Measurements from ENCODE around the gene AOPEP. TPM values are rescaled to one million over a fixed set of nuclear protein-coding genes. Genes with fewer than 3 reads are reported as not detected.

Gene AOPEP
- total and polyA plus RNA-seq, 2 donors (not counting 3 experiments of a cell fraction or from before 2014, with no cell fraction given): 20.2 to 41.6 TPM

DNA sequence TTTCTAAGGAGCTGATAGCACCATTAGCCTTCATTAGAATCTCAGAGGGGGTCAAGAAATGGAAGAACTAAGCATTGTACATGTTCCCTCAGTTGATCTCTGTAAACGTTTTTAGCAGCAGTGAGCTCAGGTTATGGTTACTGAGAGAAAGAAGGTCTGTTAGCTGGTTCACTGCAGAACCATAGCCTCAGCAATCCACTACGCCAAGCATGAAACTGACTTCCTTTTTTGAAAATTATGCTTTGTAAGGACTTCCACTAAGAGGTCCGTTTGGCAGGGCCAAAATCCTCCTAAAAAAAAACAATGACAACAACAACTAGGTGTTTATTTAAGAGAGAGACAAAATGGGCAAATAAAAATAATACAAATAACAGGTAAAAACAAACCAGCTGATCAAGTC lies 273.3 kb downstream of the AOPEP start:
- CTCF ChIA-PET: interaction anchor here (1.7 to 1.8 kb wide), 2 partner anchors 26 to 216 kb away, joined by 5 read pairs; no protein-coding TSS in a partner anchor
- no TSS peak for BruUV-seq (replicated peaks)
- H3K9me1 ChIP-seq (replicated peaks; ENCODE audit: control insufficient read depth, extremely low read depth, insufficient read depth, low read length): no peaks in the 10 kb centered on the region

More for the DNA sequence above, 273.3 kb downstream of the AOPEP start:
- Histone ChIP-seq H4K20me1 (replicated peaks; ENCODE audit: control insufficient read depth, extremely low read depth, insufficient read depth, low read length) (no peaks in the 10 kb centered on the region), H3K79me2 (ENCODE audit: control insufficient read depth, insufficient read depth, low read length) (no peaks in the 10 kb centered on the region), H3K27ac (ENCODE audit: insufficient read depth, low read depth, low read length) (no peak overlapping the region), H3K36me3 (ENCODE audit: control insufficient read depth in 2 of 2, extremely low read depth in 1 of 2, insufficient read depth in 2 of 2, low read length in 2 of 2) (no peaks in the 10 kb centered on the region), H3K27me3 (ENCODE audit: control insufficient read depth in 2 of 2, insufficient read depth in 2 of 2, low read length in 2 of 2) (no peaks in the 10 kb centered on the region), H3K4me1 (ENCODE audit: control insufficient read depth, extremely low read depth, insufficient read depth, low read length) (peaks cover 33% of the 10 kb centered on the region), H3K9ac (replicated peaks; ENCODE audit: extremely low read depth, insufficient read depth, low read length) (no peak overlapping the region), H3K9me3 (replicated peaks; ENCODE audit: control insufficient read depth, insufficient read depth, low read length) (no peaks in the 10 kb centered on the region), H3K4me2 (ENCODE audit: insufficient read depth, low read length) (no peak overlapping the region), H2AFZ (ENCODE audit: low read depth, low read length) (no peak overlapping the region), H3K4me3 (replicated peaks in 1 of 3; ENCODE audit: insufficient read depth in 1 of 3, low read depth in 1 of 3, low read length in 3 of 3) (no peak overlapping the region)
- intact Hi-C loops (cut with micrococcal nuclease) (no loop called here), dilution Hi-C loops (cut with MboI; ENCODE audit: extremely low pct_ligation_motif_present, low sequenced_read_pairs) (no loop called here)
- DNase-seq (ENCODE audit: low read depth, low spot score) (no peak), FAIRE-seq (no peak)
- POLR2A ChIA-PET: no interaction called here
- TF ChIP-seq POLR2A (IDR thresholded peaks at IDR 0.05; ENCODE audit: low read depth, low read length) (no peak), EZH2 (IDR thresholded peaks at IDR 0.05; ENCODE audit: borderline replicate concordance, low read depth, low read length, severe bottlenecking) (no peak), GATA2 (IDR thresholded peaks at IDR 0.05; ENCODE audit: insufficient read depth, insufficient read length, low read depth, low read length) (no peak), POLR2AphosphoS5 (IDR thresholded peaks at IDR 0.05; ENCODE audit: insufficient read depth, low read depth, low read length) (no peak), MYC (IDR thresholded peaks at IDR 0.05; ENCODE audit: low read depth, low read length) (no peak), JUN (IDR thresholded peaks at IDR 0.05; ENCODE audit: borderline replicate concordance, insufficient read depth, insufficient read length, low read depth) (no peak), FOS (IDR thresholded peaks at IDR 0.05; ENCODE audit: borderline replicate concordance, insufficient read depth, low read length) (no peak)
- TF ChIP-seq, protein P1, sequence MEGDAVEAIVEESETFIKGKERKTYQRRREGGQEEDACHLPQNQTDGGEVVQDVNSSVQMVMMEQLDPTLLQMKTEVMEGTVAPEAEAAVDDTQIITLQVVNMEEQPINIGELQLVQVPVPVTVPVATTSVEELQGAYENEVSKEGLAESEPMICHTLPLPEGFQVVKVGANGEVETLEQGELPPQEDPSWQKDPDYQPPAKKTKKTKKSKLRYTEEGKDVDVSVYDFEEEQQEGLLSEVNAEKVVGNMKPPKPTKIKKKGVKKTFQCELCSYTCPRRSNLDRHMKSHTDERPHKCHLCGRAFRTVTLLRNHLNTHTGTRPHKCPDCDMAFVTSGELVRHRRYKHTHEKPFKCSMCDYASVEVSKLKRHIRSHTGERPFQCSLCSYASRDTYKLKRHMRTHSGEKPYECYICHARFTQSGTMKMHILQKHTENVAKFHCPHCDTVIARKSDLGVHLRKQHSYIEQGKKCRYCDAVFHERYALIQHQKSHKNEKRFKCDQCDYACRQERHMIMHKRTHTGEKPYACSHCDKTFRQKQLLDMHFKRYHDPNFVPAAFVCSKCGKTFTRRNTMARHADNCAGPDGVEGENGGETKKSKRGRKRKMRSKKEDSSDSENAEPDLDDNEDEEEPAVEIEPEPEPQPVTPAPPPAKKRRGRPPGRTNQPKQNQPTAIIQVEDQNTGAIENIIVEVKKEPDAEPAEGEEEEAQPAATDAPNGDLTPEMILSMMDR (IDR thresholded peaks at IDR 0.05; ENCODE audit: extremely low read depth in 1 of 2, insufficient read depth in 1 of 2, low read depth in 1 of 2, low read length in 2 of 2): no peak
- TF ChIP-seq, protein P2, sequence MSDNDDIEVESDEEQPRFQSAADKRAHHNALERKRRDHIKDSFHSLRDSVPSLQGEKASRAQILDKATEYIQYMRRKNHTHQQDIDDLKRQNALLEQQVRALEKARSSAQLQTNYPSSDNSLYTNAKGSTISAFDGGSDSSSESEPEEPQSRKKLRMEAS (IDR thresholded peaks at IDR 0.05; ENCODE audit: insufficient read depth, insufficient read length): no peak

Measured in endothelial cell of umbilical vein (primary cell).